HG02642 (cell line): ENCODE measurements around the gene USE1.
"Not testable (repeated sequence)": the region's sequence is repeated elsewhere in the genome, so short reads cannot be mapped to it uniquely, and the experiment has no call there.

Experiments
- ATAC-seq: cut with Tn5 transposase; IDR thresholded peaks from one replicate; pipeline ENCODE4 v1.9.1; 2021; ENCODE audit warnings: mild to moderate bottlenecking; ENCODE audit not compliant: unreplicated experiment, poor library complexity

Gene USE1

GRCh38 chr19:17215127-17215971 lies at the start of gene USE1:
TSS of gene USE1 (plus strand) at chr19:17215357. CDS start at chr19:17215406, 49 bp downstream.
- peak; percentile 81 for ATAC-seq

- no peak for ATAC-seq
These were observed 49.4 kb upstream of the USE1 start for GRCh38 chr19:17165715-17166114.

- ATAC-seq = no peak
These were observed 44.4 kb upstream of the USE1 start for GRCh38 chr19:17170538-17171297.

- no peak for ATAC-seq
These were observed 43.3 kb upstream of the USE1 start for GRCh38 chr19:17171874-17172273.

- ATAC-seq = no peak
These were observed 42.4 kb upstream of the USE1 start for GRCh38 chr19:17172624-17173345.

GRCh38 chr19:17178291-17178690 lies 36.9 kb upstream of the USE1 start:
- no peak for ATAC-seq

- ATAC-seq = no peak
These were observed 34.0 kb upstream of the USE1 start for GRCh38 chr19:17180997-17181702.

- peak; percentile 23 for ATAC-seq
These were observed 31.8 kb upstream of the USE1 start for GRCh38 chr19:17183271-17183761.

- peak; percentile 54 for ATAC-seq
These were observed 31.3 kb upstream of the USE1 start for GRCh38 chr19:17183858-17184321.

GRCh38 chr19:17184371-17184841 lies 30.8 kb upstream of the USE1 start:
- peak; percentile 39 for ATAC-seq

- no peak for ATAC-seq
These were observed 29.6 kb upstream of the USE1 start for GRCh38 chr19:17185590-17185989.

GRCh38 chr19:17191736-17192135 lies 23.4 kb upstream of the USE1 start:
- ATAC-seq = not testable (repeated sequence)

- no peak for ATAC-seq
These were observed 22.4 kb upstream of the USE1 start for GRCh38 chr19:17192751-17193150.

GRCh38 chr19:17194608-17195007 lies 20.5 kb upstream of the USE1 start:
- ATAC-seq = no peak

- no peak for ATAC-seq
These were observed 20.1 kb upstream of the USE1 start for GRCh38 chr19:17195106-17195505.

- no peak for ATAC-seq
These were observed 18.5 kb upstream of the USE1 start for GRCh38 chr19:17196610-17197009.

GRCh38 chr19:17197666-17198065 lies 17.5 kb upstream of the USE1 start:
- no peak for ATAC-seq

- no peak for ATAC-seq
These were observed 14.6 kb upstream of the USE1 start for GRCh38 chr19:17200408-17201079.

- ATAC-seq = no peak
These were observed 12.9 kb upstream of the USE1 start for GRCh38 chr19:17202249-17202648.
